ENCODE measurements around the gene DMRT3.

GRCh38 chr9:950139-950538, 26.3 kb upstream of the DMRT3 start:
- TF ChIP-seq POLR2A (IDR thresholded peaks at IDR 0.05), result no peak
- TF ChIP-seq CTCF (IDR thresholded peaks at IDR 0.05), result no peak

All from testis (tissue), 2 donors.